Retina (tissue), 1 donor: ENCODE measurements around the gene HYPK.

Source experiments
- DNase-seq: peaks from one replicate; pipeline ENCODE4 v3.0.0-alpha.2; 2016

The HYPK gene, protein sequence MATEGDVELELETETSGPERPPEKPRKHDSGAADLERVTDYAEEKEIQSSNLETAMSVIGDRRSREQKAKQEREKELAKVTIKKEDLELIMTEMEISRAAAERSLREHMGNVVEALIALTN

DNA sequence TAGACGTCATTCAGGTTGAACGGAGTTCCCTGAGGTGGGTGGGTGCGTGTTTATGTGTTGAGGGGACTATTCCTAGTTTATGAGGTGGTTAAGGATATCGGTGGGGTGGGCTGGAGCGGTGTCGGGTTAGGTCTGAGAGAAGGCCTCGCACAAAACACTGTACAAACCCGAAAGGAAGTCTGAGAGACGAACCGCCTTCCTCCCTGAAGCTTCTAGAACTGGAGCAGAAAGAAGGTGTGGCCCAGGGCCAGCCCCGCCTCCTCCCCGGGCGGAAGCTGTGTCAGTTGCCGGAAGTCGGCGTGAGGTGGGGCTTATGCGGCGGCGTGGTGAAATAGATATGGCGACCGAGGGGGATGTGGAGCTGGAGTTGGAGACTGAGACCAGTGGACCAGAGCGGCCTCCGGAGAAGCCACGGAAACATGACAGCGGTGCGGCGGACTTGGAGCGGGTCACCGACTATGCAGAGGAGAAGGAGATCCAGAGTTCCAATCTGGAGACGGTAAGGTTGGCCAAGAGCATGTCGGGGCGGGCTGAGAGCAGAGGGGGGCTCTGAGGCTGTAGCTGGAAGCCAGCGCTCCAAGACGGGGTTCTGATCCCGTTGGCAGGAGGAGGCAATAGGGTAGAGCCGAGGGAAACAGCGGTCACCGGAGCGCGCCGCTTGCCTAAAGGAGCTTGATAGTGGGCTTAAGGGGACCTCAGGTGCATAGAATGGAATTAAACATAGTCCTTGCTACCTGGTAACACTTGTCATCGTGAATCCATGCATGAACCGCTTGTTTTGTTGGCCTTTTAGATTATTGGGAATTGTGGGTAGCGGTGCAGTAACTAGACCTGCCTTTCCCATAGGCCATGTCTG, at the start of gene HYPK:
Gene HYPK (plus strand): TSS at position 314 of the 856 bp plus-strand sequence. CDS start 24 bp downstream, at position 338.
- DNase-seq = peak; percentile 94

DNA sequence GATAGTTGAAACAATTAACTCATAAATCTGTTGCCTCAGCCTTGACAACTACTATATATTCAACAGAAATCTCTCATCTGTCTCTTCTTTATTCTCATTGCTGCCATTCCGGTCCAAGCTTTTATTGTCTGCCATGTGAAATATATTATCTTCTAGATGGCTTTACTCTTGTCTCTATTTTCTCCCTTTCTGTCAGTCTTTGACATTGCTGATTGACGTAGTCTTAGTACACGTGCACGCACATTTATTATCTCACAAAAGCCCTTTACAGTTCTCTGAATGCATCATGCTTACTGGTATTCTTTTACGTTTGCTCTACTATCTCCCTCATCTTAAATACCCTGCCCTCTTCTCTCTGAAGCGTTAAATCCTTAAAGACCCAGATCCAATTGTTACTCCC, 48.5 kb upstream of the HYPK start:
- DNase-seq = no peak

DNA sequence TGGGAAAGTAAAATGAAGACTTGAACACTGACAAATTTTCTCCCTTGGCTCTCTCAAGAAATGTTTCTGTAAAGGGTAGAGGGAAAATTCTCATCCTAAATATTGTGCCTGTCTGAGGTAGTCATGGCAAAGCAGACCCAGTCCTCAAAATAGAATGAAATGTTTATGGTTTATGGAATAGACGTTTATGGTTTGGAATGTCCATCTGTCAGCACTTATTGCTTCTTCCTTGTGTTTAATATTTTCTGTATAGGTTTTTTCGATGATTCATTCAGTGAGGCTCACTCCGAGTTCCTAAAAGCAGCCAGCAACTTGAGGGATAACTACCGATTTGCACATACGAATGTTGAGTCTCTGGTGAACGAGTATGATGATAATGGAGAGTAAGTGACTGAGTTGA, 37.6 kb upstream of the HYPK start:
- DNase-seq = no peak

DNA sequence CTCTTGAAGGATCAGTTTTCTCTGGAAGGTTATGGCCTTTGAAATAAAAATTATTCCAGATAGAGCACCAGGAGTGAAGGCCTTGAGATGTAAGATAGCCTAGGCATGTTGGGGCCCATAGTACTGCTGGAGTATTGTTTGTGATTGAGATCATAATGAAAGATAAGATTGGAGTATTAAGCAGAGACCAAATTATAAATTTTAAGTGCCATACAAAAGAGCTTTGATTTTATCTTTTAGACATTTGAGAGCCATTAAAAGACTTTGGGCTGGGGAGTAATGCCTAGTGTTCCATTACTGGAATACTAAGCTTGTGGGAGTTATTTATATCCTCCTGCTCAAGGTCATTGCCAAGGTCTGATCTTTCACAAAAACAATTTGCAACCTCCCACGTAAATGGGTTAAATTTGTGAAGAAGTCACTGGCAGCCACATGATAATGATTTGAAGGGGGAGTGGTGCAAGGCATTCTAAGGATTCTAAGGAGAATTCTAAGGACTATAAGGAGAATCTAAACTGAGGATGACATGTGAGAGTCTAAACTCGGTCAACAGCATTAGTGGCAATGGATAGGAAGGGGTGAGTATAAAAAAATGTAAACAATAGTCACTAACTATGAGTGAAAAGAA, 36.5 kb upstream of the HYPK start:
- no peak for DNase-seq

DNA sequence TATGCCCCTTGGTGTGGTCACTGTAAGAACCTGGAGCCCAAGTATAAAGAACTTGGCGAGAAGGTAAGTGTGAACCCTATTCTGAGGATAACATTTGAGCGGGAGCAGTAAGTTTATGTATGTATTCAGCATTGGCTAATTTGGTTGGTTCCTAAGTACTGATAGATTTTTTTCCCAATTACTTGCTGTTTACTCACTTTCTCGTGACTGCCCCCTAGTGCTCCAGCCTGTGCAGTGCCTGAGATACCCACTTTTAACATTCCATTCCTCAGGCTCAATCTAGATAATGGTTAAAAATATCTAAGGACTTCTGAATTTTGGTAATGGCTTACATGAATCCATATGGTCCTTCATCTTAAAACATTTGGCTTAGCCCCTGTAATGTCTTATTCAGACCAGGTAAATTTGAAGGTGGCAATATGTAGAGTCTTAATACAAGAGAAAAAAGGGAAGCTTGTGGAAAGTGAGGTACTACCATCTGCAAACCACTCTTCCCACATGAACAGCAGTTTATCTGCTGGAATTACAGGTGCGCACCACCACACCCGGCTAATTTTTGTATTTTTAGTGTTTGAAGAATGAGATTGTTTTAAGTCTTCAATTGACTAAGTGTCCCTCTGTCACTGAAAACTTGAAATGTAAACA, 30.7 kb upstream of the HYPK start:
- DNase-seq = peak; percentile 40

DNA sequence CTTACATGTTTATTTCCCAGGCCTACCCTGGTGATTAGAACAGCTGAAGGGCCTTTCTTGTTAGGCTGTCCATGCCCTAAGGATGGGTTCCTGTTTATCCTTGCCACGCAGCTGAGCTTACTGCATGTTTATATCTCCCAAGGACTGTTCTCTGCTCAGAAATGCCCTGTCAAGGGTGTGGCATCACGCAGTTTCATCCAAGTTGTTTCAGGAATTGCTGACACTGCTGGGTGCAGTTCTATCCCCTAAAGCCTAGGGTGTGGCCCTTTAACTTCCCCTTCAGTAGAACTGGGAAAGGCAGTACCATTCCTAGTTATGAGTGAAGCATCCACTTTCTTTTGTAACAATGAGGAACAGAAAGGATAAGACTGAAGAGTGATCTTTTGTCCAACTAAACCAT, 28.6 kb upstream of the HYPK start:
- no peak for DNase-seq

DNA sequence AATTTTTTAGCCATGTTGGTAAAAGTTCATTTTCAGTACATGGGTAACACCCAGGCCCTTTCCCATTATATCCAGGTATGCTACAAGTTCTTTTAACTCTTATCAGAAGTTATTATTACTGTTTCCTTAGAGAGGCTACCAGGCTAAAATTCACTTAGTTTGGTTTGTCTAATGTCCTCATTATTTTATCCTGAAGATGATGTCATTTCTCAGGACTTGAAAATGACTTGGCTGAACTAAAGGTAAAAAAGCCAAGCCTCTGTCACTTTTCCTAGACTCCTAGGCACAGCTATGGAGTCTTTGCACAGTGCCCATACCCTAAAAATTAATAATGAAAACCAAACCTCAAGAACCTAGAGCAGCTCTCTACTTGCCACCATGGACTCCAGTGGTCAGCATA, 27.8 kb upstream of the HYPK start:
- DNase-seq = no peak

DNA sequence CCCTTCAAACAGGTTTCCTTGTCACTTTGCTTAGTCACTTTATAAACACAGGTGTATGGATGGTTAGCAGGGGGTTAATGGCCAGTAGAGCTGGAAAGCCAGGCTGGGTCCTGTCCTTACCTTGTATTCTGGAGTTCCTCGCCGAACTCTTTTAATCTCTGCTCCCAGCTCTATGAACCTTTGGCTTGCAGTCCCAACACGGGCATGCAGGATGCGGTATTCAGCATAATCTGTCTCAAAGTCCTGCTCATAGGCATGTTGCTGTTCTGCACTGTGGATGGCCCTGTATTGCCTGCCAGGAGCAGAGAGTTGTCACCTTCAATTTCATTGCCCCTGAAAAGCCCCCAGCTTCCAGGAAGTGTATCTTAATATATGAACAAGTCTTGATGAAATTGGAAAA, 26.3 kb upstream of the HYPK start:
- no peak for DNase-seq

DNA sequence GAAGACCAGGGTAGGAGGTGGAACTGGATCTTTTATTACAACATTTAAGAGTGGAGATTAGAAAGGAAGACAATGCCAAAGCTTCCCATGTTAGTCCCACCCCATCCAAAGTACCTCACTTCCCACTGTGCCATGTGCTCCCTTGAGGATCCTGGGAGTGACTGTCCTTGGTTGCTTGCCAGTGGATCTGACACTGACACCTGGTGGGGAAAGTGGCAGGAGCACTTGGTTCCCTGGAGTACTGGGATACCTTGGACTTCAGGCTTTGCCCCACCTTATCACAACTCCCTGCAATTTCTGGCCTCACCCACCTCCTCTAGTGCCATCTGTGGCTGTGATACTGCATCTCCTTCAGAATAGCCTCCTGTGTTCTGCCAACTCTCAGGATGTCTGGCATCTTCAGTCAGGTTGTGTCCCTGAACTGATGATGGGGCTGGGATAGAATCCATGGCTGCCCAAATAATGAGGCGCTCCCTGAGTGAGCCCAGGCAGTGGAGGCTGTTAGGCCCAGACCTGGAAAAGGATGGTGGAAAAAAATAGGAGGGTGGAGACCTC, 24.9 kb upstream of the HYPK start:
- DNase-seq = peak; percentile 23

DNA sequence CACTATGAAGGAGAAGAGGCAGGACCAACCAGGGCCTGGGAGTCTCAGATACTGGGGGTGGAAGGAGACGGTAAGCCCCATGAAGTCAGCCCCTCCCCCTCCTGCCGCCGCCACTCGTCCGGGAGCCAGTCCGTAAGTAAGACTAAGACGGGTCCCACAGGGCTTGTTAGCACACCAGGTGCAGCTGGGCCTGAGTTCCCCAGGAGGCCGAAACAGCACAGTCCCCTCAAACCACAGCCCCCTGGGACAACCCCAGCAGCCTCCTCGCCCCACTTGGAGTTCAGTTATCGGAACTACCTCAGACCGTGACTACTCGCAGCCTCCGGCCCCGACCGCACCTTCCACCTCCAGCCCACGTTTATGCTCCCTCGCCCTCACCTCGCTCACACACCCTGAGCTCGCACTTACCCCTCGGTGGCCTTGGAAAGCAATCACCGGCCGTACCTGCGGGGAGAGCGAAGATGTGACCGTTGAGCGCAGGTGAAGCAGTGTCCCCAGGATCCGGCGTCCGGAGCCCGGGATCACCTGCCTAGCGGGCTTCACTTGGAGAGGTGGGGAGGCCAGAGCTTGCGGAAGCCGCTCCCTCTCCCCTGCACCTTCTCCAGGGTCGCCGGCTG, 24.2 kb upstream of the HYPK start:
- DNase-seq = peak; percentile 65

DNA sequence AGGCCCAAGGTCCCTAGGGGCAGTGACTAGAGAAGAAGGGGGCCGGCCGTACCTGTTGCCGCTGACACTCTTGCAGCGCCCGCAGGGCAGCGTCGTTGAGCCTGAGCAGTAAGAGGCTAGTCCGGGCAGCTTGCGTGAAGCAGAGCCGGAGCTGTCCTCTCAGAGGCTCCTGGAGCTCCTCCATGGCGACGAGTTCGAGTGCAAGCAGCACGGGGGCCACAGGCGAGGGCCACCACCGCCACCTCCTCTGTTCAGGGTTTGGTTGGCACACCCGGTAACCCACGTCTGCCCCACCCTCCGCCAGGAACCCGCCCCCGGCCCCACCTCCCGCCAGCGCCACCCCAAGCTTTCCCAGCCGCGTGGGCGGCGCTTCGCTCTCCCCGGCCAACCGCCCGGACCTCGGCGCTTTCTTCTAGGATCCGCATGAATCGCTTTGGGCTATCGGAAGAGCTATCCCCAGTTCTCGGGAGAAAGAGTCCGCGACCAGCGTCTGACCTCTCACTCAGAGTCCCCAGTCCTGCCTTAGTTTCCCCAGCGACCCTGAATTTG, 23.6 kb upstream of the HYPK start, which contains the start of gene ELL3:
Gene ELL3 (minus strand): TSS at position 249 of the 549 bp plus-strand sequence. CDS start 65 bp downstream, at position 184.
- no peak for DNase-seq

DNA sequence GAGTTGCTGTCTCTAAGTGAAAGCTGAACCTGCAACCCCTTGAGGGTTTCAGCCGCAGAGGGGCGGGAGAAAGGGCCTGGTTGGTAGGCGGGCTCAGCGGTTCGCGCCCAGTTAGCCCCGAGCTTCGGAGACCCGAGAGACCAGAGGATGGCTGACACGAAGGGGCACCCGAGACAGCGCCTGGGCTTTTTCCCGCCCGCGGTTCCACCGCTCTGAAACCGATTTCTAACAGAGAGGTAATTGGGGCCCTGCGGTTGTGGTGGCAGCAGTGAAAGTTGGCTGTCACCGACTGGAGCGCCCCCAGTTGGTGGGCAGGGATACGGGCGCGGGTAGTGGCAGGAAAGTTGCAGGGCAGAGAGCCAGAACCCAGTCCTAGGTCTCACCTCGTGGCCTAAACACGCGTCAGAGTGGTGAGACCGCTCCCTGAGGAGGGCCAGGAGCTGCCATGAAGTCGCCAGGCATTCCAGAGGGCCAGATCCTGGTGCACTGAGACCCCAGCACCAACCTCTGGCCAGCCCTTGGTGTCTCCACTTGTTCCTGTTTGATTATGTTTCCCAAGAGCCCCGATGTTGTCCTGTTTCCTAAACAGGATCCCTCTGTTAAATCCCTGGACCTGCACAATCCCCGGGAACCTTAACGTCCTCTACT, 23.0 kb upstream of the HYPK start:
- peak; percentile 91 for DNase-seq

DNA sequence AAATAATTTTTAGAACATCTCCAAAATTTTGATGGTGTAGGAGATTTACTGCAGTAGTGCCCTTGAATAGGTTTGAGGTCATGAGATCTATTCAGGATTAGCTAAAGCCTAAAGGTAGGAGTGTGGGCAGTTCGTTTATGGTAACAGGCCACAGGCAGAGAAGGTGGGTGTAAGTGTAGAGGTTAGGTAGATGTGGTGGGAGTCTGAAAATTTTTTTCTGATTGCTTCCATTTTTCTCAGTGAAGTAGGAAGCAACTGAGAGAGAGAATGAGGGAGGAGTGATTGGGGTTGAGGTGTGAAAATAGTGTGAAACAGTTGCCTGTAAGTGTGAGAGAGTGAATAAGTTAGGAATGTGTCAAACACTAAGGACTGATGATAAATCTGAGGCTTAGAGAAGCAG, 21.4 kb upstream of the HYPK start:
- DNase-seq = no peak

DNA sequence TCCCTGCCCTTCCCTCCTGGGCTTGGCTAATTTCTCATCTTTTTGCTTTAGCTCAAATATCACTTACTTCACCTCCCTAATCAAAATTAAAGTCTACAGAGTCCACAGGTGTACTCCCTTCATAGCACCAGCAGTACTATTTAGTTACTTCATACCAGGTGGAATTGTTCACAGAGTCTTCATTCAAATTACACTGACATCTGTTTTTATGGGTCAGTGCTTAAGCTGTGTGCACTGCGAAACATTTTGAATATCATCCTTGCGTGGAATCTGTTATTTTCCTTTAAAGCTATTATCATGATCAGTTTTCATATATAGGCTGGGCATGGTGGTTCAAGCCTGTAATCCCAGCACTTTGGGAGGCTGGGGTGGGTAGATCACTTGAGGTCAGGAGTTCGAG, 11.0 kb upstream of the HYPK start:
- no peak for DNase-seq

DNA sequence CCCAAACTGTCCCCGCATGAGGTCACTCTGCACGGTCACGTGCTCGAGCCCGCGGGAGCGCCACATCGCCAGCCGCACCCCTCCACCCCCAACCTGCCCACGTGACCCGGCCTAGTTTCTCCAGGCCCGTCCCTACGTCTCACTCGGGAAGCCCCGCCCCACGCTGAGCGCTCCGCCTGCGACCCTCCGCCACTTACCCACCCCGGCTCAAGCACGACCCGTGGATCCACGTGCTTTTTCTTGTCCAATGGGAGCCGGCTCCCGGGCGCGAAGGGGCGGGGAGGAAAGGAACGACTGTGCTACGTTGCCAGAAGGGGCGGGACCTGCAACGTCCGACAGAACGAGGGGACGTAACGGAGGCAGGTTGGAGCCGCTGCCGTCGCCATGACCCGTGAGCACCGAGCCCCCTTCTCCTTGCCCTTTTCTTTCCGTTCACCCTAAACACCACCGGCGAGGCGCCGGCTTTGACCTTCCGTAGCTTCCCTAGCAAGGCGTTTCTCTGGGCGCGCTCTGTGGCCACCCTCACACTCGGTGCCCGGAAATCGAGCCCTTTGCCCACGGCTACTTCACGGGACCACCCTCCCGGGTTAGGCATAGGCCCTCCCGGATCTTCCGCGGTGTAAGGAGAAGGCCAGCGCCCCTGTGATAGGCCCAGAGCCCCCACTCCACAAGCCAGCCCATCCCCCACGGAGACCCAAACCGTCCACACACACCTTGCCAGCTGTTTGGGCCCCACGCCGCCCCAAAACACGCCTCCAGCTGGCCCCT, 8.2 kb upstream of the HYPK start, which contains the start of gene SERF2:
Gene SERF2 (plus strand): TSS at position 328 of the 768 bp plus-strand sequence. CDS start 57 bp downstream, at position 385.
- DNase-seq = peak; percentile 97

DNA sequence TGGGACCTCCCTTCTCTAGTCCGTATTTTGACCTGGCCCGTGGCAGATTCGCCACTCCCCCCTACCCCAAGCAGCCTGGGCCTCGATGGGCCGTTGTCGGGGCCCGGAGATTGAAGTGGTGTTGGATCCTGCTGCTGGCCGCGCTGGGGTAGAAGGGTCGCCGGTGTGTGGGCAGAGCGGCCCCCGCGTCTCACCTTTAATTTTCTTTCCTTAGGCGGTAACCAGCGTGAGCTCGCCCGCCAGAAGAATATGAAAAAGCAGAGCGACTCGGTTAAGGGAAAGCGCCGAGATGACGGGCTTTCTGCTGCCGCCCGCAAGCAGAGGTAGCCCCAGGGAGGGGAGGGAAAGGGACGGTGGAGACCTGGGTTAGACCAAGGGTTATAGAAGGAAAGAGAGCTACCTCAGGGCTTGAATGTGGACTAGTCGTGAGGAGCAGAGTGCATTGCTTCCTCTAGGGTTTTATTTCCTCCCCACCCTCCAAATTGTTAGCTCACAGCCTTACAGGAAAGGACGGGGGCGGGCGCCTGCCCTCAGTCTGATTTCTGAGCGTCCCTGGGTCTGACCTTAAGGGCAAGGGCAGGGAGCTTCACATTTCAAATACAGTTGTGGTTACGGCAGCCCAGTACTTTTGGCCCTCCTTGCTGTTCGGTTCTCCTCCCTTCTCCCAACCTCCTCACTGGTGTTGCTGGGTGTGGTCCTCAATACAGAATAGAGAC, 7.5 kb upstream of the HYPK start:
- DNase-seq = no peak

DNA sequence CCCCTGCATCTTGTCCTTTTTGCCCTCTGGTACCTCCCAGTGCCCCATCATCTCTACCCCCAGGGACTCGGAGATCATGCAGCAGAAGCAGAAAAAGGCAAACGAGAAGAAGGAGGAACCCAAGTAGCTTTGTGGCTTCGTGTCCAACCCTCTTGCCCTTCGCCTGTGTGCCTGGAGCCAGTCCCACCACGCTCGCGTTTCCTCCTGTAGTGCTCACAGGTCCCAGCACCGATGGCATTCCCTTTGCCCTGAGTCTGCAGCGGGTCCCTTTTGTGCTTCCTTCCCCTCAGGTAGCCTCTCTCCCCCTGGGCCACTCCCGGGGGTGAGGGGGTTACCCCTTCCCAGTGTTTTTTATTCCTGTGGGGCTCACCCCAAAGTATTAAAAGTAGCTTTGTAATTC, 6.8 kb upstream of the HYPK start:
- no peak for DNase-seq

DNA sequence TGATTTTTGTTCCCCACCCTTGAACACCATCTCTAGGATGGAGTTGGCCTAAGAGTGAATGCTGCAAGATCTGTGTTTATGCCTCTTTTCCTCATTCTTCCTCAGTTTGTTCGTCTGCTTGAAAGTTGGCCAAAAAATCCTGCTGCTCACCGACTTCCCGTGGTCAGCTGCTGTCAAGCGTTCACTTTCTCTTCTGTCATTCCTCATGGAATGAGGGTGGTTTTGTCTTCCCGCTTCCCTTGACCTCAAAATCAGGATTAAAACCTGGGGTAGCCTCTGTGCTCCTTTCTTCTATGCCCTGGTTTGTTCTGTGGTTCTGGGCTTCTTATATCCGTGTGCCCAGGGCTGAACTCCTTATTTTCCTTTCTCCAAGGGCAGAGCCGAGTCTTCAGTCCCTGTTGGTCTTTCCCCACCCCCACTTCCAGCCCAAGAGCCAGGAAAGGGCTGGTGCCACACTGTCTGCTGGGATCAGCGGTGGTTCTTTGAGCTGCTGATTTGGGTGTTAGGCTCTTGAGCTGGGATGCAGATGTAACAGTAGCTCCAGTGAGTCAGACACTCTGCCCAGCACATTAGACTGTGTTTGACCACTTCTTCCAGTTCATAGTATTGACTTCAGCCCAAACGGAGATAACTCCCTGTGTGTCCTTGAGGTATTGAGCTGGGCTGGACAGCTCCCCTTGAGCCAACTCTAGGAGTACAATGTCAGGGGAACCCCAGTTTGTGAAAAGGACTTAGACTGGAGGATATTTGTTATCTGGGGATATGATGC, 5.9 kb upstream of the HYPK start:
- no peak for DNase-seq

DNA sequence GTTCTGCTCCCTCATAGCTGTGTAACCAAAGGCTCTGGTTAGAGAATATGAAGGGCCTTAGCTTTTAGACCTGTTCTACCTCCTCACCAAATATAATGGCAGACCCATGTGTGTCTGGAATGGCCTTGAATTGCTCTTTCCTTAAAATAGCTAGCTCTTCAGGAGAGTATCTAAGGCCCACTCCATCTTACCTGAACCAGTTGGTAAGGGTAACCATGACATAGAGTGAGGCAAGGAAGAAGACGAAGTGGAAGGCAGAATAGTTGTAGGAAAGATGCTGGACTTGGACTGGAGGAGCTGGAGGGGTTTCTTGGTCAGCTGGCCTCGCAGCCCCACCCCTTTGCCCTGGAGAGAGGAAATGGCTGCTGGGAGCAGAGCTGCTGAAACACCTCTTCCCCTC, 5.2 kb upstream of the HYPK start:
- DNase-seq = no peak
